ENCODE measurements around the gene TMEM190.
"Not testable (repeated sequence)": the region's sequence is repeated elsewhere in the genome, so short reads cannot be mapped to it uniquely, and the experiment has no call there.

TMEM190 gene

GRCh38 chr19:55406826-55407549, 30.4 kb downstream of the TMEM190 start:
- peak; percentile 43 for DNase-seq (ENCODE audit: low read depth)
- peak overlapping the region; percentile 72 for H3K4me3 ChIP-seq (ENCODE audit: low read length)
- no peak for TF ChIP-seq CTCF (IDR thresholded peaks at IDR 0.05; ENCODE audit: insufficient read depth, low read depth, low read length, missing control alignments)

- not testable (repeated sequence) for DNase-seq (ENCODE audit: low read depth)
- H3K4me3 ChIP-seq (ENCODE audit: low read length), result peak within 1 kb of the TSS; percentile 72
Observed at GRCh38 chr19:55407550-55407799, 30.8 kb downstream of the TMEM190 start, which contains the start of gene UBE2S. Gene UBE2S (minus strand): TSS chr19:55407788. CDS start chr19:55407589, 199 bp downstream.

GRCh38 chr19:55407800-55408532, 31.3 kb downstream of the TMEM190 start:
- H3K4me3 ChIP-seq (ENCODE audit: low read length), result peak overlapping the region; percentile 53
- DNase-seq (ENCODE audit: low read depth), result peak; percentile 99
- no peak for TF ChIP-seq CTCF (IDR thresholded peaks at IDR 0.05; ENCODE audit: insufficient read depth, low read depth, low read length, missing control alignments)

GRCh38 chr19:55408533-55408872, 31.9 kb downstream of the TMEM190 start:
- no peak for DNase-seq (ENCODE audit: low read depth)
- peak overlapping the region; percentile 53 for H3K4me3 ChIP-seq (ENCODE audit: low read length)
- TF ChIP-seq CTCF (IDR thresholded peaks at IDR 0.05; ENCODE audit: insufficient read depth, low read depth, low read length, missing control alignments), result no peak

- not testable (repeated sequence) for H3K4me3 ChIP-seq (ENCODE audit: low read length); DNase-seq (ENCODE audit: low read depth)
Observed at GRCh38 chr19:55409179-55409578, 32.6 kb downstream of the TMEM190 start.

GRCh38 chr19:55410168-55410567, 33.5 kb downstream of the TMEM190 start:
- H3K4me3 ChIP-seq (ENCODE audit: low read length), result no peak overlapping the region
- DNase-seq (ENCODE audit: low read depth), result no peak
- no peak for TF ChIP-seq CTCF (IDR thresholded peaks at IDR 0.05; ENCODE audit: insufficient read depth, low read depth, low read length, missing control alignments)

- TF ChIP-seq CTCF (IDR thresholded peaks at IDR 0.05; ENCODE audit: insufficient read depth, low read depth, low read length, missing control alignments), result peak; percentile 65
- peak; percentile 86 for DNase-seq (ENCODE audit: low read depth)
- H3K4me3 ChIP-seq (ENCODE audit: low read length), result no peak overlapping the region
Observed at GRCh38 chr19:55418185-55418584, 41.6 kb downstream of the TMEM190 start.

- no peak for DNase-seq (ENCODE audit: low read depth)
- TF ChIP-seq CTCF (IDR thresholded peaks at IDR 0.05; ENCODE audit: insufficient read depth, low read depth, low read length, missing control alignments), result no peak
- no peak overlapping the region for H3K4me3 ChIP-seq (ENCODE audit: low read length)
Observed at GRCh38 chr19:55419103-55419502, 42.5 kb downstream of the TMEM190 start.

Measured in epithelial cell of esophagus (primary cell).